ENCODE data around the gene SPRY2.

The SPRY2 gene

DNA sequence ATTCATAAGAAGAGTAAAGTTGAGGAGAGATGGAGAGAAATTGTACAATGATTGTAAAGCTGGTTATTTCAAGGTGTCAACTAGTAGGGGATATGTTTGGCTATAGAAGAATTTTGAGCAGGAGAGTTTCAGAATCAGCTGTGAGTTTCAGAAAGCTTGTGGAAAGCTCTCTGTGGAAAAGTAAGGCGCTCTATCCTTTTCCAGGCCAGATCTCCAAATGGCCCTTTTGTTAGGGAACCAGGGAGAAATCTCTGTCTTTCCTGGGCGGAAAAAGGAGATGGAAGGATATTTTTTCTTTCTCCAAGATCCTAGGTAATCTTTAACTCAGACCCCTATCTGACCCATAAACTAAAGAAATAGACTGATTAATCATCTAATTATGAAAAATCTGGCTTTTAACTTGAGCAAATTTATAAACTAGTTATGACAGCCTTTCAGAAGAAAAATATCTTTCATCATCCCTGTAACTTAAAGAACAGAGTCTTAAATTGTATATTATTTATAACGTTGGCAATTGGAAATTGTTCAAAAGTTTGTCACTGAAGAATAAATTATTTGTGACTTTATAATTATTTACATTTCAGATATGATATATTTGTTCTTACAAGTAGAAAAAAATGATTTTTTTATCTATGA, 34.5 kb downstream of the SPRY2 start:
- no peak for DNase-seq (ENCODE audit: low read depth)
- TF ChIP-seq, protein P1, sequence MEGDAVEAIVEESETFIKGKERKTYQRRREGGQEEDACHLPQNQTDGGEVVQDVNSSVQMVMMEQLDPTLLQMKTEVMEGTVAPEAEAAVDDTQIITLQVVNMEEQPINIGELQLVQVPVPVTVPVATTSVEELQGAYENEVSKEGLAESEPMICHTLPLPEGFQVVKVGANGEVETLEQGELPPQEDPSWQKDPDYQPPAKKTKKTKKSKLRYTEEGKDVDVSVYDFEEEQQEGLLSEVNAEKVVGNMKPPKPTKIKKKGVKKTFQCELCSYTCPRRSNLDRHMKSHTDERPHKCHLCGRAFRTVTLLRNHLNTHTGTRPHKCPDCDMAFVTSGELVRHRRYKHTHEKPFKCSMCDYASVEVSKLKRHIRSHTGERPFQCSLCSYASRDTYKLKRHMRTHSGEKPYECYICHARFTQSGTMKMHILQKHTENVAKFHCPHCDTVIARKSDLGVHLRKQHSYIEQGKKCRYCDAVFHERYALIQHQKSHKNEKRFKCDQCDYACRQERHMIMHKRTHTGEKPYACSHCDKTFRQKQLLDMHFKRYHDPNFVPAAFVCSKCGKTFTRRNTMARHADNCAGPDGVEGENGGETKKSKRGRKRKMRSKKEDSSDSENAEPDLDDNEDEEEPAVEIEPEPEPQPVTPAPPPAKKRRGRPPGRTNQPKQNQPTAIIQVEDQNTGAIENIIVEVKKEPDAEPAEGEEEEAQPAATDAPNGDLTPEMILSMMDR (IDR thresholded peaks at IDR 0.05; ENCODE audit: control insufficient read depth, extremely low read depth, insufficient read depth), result no peak
- no peak overlapping the region for H3K4me3 ChIP-seq (ENCODE audit: low read depth, low read length)

DNA sequence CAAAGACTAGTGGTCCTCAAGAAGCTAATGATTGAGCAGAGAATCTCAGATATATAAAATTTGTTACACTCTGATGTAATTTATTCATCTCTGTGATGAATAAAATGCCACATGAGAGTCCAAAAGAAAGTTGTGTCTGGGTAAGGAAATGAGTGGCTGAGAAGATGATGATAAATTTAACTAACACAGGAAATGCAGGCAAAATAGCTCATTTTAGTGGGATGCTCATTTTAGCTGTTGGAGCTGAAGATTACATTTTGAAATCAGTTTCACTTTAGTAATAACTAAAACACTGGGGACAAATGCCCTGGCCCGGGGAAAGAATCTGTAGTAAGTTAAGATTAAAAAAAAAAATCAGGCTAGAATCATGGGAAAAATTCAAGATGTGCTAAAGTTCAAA, 35.2 kb downstream of the SPRY2 start:
- TF ChIP-seq, protein P1 (IDR thresholded peaks at IDR 0.05; ENCODE audit: control insufficient read depth, extremely low read depth, insufficient read depth), result no peak
- no peak for DNase-seq (ENCODE audit: low read depth)
- no peak overlapping the region for H3K4me3 ChIP-seq (ENCODE audit: low read depth, low read length)

DNA sequence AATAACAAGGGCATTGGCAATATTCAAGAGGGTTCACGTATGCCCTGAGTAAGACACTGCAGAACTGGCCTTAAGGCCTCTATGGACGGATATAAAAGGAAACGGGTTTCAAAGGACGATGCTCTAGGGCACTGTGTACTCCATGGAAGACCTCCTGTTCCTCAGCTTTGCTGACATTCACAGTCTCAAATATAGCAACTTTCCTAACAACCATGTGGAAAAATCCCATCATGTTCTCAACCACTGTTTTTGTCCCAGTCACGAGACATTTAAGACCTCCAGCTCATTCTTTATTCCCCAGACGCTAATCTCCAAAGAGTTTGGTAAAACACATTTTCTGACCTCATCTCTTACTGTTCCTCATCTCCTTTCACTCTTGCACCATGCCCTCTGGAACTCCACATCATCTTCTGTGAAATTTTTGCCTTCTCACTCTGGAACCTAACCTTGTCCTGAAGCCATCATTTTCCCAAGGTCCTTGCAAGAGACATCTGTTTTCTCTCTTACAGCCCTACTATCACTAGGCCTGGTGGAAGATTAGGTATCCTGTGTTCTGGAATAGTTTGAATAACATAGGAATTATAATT, 37.6 kb downstream of the SPRY2 start:
- TF ChIP-seq, protein P1 (IDR thresholded peaks at IDR 0.05; ENCODE audit: control insufficient read depth, extremely low read depth, insufficient read depth), result no peak
- no peak for DNase-seq (ENCODE audit: low read depth)
- H3K4me3 ChIP-seq (ENCODE audit: low read depth, low read length), result no peak overlapping the region

- DNase-seq (ENCODE audit: low read depth), result no peak
- H3K4me3 ChIP-seq (ENCODE audit: low read depth, low read length), result no peak overlapping the region
- TF ChIP-seq, protein P1 (IDR thresholded peaks at IDR 0.05; ENCODE audit: control insufficient read depth, extremely low read depth, insufficient read depth), result no peak
Observed at GRCh38 chr13:80299046-80299445, 41.9 kb downstream of the SPRY2 start.

DNA sequence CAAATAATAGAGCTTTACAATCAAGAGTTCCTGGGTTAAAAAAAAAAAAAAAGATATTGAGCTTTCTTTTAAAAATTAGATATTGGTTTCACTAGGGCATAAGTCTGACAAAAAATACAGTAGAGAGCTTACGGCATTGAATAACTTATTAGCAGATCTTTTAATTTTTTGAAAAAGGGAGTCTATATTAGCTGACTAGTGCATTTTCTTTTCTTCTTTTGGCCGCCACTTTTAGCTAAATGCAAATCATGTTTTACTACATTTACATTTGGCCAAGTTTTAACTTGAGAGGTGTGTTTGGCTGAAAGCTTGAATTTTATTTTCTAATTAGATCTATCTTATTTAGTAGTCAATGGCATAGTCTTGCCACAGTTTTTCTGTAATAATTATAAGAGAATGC, 43.4 kb downstream of the SPRY2 start:
- no peak overlapping the region for H3K4me3 ChIP-seq (ENCODE audit: low read depth, low read length)
- TF ChIP-seq, protein P1 (IDR thresholded peaks at IDR 0.05; ENCODE audit: control insufficient read depth, extremely low read depth, insufficient read depth), result no peak
- no peak for DNase-seq (ENCODE audit: low read depth)

DNA sequence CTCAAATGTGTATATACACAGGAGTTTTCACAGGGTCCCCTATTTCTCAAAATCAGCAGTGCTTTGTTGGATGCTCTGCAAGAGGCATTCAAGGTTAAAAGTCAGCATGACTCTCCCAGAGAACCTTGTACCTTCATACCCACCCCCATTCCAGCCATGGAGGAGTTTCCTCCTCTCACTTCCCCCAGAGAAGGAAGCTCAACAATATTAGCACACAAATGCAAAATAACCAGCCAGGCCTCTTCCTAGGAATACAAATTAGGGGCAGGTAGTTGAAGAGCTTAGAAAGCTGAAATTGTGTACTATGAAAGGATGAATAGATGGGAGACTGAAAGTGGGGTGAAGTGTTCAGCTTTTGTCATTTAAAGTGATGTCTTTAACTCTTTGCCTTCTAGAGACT, 43.8 kb downstream of the SPRY2 start:
- TF ChIP-seq, protein P1 (IDR thresholded peaks at IDR 0.05; ENCODE audit: control insufficient read depth, extremely low read depth, insufficient read depth), result no peak
- no peak overlapping the region for H3K4me3 ChIP-seq (ENCODE audit: low read depth, low read length)
- no peak for DNase-seq (ENCODE audit: low read depth)

DNA sequence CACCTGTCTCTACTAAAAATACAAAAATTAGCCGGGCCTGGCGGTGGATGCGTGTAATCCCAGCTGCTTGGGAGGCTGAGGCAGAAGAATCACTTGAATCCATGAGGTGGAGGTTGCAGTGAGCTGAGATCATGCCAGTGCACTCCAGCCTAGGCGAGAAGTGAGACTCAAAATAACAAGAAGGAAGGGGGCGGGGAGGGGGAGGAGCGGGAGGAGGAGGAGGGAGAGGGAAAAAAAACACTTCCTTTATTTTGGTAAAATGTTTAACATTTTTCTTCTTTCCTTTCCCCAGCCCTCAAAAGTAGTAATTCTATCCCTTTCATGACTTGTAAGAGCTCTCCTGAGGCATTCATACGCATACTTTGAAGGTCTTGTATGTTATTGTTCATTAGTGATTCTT, 44.3 kb downstream of the SPRY2 start:
- no peak overlapping the region for H3K4me3 ChIP-seq (ENCODE audit: low read depth, low read length)
- DNase-seq (ENCODE audit: low read depth), result no peak
- TF ChIP-seq, protein P1 (IDR thresholded peaks at IDR 0.05; ENCODE audit: control insufficient read depth, extremely low read depth, insufficient read depth), result no peak

Data from LNCaP clone FGC (cell line).